ENCODE data around the gene HS6ST1. TPM values are rescaled to one million over a fixed set of nuclear protein-coding genes. Genes with fewer than 3 reads are reported as not detected.

Gene HS6ST1
- total and polyA plus RNA-seq, 2 of the 4 experiments (the other 2 are of a cell fraction): 29.9 to 36.9 TPM

DNA sequence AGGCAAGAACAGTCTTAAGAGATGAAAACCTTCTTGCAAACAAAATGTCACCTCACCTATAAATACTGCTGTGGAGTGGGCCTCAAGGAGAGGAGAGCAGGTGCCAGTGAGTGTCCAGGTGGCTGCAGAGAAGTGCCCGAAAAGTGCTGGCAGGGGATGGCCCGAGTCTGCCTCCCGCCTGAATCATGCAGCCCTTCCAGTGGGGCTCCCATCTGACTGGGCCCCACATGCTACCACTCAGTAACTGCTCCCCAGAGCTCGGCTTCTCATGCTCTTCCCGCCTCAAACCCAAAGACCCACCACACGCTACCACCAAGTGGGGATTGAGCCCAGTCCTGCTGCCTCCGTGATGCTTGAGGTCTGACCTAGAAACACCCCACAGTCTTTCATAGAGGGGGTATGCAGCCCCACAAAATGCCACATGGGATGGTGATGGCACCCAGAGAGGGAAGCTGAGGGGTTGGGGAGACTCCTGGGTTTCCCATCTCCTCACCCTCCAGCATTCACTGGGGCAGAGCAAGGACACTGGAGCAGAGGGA lies 7.4 kb downstream of the HS6ST1 start:
- Histone ChIP-seq H2BK120ac (ENCODE audit: low read depth, low read length) (no peak overlapping the region), H3K36me3 (ENCODE audit: control insufficient read depth, insufficient read depth, low read length) (peaks cover 63% of the 10 kb centered on the region), H4K5ac (ENCODE audit: low read depth, low read length) (no peak overlapping the region), H3K18ac (ENCODE audit: low read depth, low read length) (no peak overlapping the region), H3K9ac (ENCODE audit: low read depth, low read length) (no peak overlapping the region), H3K79me1 (ENCODE audit: low read depth in 1 of 2, low read length in 2 of 2) (peaks cover 26 to 95% of the 10 kb centered on the region in 2 experiments), H2AK5ac (ENCODE audit: low read depth, low read length) (0 out of 2 replicates have a peak overlapping the region, but pooled peaks have one; percentile 30), H4K20me1 (ENCODE audit: insufficient read depth, low read length) (peaks cover 98% of the 10 kb centered on the region), H3K27ac (ENCODE audit: insufficient read depth, low read length) (no peak overlapping the region; the same call in 1 of the 2 replicates), H2AFZ (replicated peaks; ENCODE audit: low read length, poor library complexity) (peak overlapping the region; percentile 27), H4K91ac (ENCODE audit: insufficient read depth, low read depth, low read length) (peak overlapping the region; percentile 6; the same call in 1 of the 2 replicates), H3K9me3 (ENCODE audit: control insufficient read depth, insufficient read depth, low read length) (no peaks in the 10 kb centered on the region), H3K4me3 (ENCODE audit: insufficient read depth, low read depth, low read length) (no peak overlapping the region), H3K4me2 (ENCODE audit: low read depth, low read length) (peak overlapping the region; percentile 10; the same call in 1 of the 2 replicates), H3K4ac (ENCODE audit: low read depth, low read length) (peak overlapping the region; percentile 28), H3K23ac (ENCODE audit: low read depth, low read length) (0 out of 2 replicates have a peak overlapping the region, but pooled peaks have one; percentile 19), H2BK5ac (ENCODE audit: low read depth, low read length, poor library complexity, severe bottlenecking) (no peak overlapping the region), H3K9me1 (ENCODE audit: insufficient read depth, low read length) (peaks cover 62% of the 10 kb centered on the region), H2BK20ac (ENCODE audit: low read depth, low read length) (no peak overlapping the region), H3K14ac (replicated peaks; ENCODE audit: low read depth, low read length) (no peak overlapping the region), H3K4me1 (ENCODE audit: control insufficient read depth, insufficient read depth, low read length) (peaks cover 80% of the 10 kb centered on the region), H3K56ac (ENCODE audit: extremely low read depth, insufficient read depth, low read length) (no peak overlapping the region), H4K8ac (ENCODE audit: low read depth in 2 of 2, low read length in 2 of 2) (no peak overlapping the region), H2AK9ac (replicated peaks; ENCODE audit: low read depth, low read length, poor library complexity) (no peak overlapping the region), H2BK15ac (ENCODE audit: low read depth, low read length) (no peak overlapping the region), H3K27me3 (ENCODE audit: control insufficient read depth, insufficient read depth, low read length) (no peaks in the 10 kb centered on the region)
- CTCF ChIA-PET: interaction anchor here (0.5 kb wide), 1 partner anchor 28 kb away, joined by 3 read pairs; no protein-coding TSS in a partner anchor
- WGBS, 2 experiments (ENCODE audit: extremely low coverage in 2 of 2, insufficient read length in 1 of 2): no CpG with 5 or more reads among the region's 7 CpGs
- intact Hi-C loops (cut with micrococcal nuclease): loop anchor here (10.0 kb wide), 1 partner anchor 246 kb away; no protein-coding TSS in a partner anchor
- dilution Hi-C loops (cut with HindIII; ENCODE audit: low sequenced_read_pairs, unreplicated experiment): no loop called here
- no TSS peak for BruUV-seq (replicated peaks)
- in situ Hi-C loops (cut with MboI; ENCODE audit: low sequenced_read_pairs): loop anchor here (25.0 kb wide), 1 partner anchor 424 kb away; the partner anchor contains the start of gene AMMECR1L
- ATAC-seq (ENCODE audit: low read depth) (no peak), DNase-seq (no peak)
- TF ChIP-seq, protein P1, sequence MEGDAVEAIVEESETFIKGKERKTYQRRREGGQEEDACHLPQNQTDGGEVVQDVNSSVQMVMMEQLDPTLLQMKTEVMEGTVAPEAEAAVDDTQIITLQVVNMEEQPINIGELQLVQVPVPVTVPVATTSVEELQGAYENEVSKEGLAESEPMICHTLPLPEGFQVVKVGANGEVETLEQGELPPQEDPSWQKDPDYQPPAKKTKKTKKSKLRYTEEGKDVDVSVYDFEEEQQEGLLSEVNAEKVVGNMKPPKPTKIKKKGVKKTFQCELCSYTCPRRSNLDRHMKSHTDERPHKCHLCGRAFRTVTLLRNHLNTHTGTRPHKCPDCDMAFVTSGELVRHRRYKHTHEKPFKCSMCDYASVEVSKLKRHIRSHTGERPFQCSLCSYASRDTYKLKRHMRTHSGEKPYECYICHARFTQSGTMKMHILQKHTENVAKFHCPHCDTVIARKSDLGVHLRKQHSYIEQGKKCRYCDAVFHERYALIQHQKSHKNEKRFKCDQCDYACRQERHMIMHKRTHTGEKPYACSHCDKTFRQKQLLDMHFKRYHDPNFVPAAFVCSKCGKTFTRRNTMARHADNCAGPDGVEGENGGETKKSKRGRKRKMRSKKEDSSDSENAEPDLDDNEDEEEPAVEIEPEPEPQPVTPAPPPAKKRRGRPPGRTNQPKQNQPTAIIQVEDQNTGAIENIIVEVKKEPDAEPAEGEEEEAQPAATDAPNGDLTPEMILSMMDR (conservative IDR thresholded peaks at IDR 0.05; ENCODE audit: low read depth, low read length): no peak
- TF ChIP-seq CEBPB (IDR thresholded peaks at IDR 0.05; ENCODE audit: low read depth, low read length): no peak
- POLR2A ChIA-PET (ENCODE audit: unreplicated experiment): no interaction called here

Data from IMR-90 (cell line).